GM18507 (cell line): ENCODE data around the gene INS.

ENCODE experiments used
- DNase-seq: peaks from one replicate; pipeline ENCODE4 v3.0.0; 2011; ENCODE audit warnings: low read depth; ENCODE audit not compliant: insufficient read length; ENCODE audit errors: extremely low spot score
- FAIRE-seq: peaks from 2 replicates; lab custom pipeline; 2011; peaks lifted over from hg19 to GRCh38; lab: Jason Lieb, UNC

INS gene

DNA sequence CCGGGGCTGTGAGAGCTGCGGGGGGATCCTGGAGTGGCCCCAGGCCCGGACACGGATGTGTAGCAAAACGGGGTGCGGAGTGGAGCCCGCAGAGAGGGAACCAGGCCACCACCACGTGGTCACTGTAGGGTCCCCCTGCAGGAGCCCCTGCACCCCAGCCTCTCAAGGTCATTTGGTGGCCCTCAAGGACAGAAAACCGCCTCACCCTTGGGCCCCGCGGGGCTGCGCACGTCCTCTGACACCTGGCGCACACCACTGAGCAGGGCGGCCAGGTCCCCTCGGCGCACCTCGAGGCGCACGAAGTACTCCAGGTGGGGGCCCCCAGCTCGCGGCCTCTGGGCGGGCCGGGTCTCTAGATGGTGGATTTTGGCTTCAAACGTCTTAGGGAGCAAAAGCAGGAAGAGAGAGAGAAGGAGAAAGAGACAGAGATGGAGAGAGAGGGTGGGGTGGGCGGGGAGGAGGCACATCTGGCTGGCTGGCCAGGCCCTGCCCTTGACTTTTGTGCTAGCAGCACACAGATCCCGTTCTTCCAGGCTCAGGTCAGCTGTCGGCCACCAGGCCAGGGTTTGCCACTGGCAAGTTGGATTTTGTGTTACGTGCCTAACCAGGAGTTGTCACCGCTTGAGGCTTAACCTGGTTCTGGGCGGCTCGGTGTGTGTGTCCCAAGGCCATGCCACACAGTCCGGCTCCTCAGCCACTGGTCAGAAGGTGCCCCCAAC lies 7.4 kb upstream of the INS start:
- DNase-seq (no peak), FAIRE-seq (no peak)

- DNase-seq (no peak), FAIRE-seq (no peak)
Measured at GRCh38 chr11:2167141-2168045, 6.4 kb upstream of the INS start.

DNA sequence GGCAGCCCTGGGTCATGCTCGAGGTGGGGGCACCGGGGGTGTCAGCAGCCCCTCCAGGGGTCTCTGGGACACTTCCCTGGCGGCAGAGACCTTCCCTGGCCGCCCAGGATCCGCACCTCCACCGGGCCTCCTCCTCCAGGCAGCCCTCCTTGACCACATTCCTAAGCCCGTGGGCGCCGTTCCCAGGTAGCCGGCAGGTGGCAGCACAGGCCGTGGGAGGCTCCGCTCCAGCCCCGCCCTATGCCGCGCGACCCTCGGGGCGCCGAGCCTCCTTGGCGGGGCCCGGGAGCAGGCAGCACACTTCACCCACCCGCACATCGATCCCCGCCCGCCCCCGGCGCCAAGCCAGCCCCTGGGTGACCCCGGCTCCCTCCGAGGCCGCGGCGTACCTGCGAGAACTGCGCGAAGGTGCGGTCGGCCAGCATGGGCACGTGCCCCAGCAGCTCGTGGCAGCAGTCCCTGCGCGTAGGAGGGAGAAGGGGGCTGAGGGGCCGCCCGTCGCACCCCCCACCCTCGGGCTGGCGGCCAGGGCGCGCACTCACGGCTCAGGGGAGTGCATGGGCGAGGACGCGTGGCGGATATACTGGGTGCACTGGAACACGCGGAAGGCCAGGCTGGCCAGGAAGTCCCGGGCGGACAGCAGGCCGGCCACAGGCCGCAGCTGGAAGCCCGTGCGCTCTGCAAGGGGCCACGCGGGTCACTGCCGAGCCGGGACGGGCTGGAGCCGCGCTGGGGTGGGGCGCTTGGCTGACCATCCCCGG lies 5.3 kb upstream of the INS start:
- FAIRE-seq = no peak
- no peak for DNase-seq

- no peak for DNase-seq
- FAIRE-seq = no peak
Measured at GRCh38 chr11:2165571-2165970, 4.6 kb upstream of the INS start.

- FAIRE-seq = no peak
- no peak for DNase-seq
Measured at GRCh38 chr11:2164861-2165555, 4.0 kb upstream of the INS start.

DNA sequence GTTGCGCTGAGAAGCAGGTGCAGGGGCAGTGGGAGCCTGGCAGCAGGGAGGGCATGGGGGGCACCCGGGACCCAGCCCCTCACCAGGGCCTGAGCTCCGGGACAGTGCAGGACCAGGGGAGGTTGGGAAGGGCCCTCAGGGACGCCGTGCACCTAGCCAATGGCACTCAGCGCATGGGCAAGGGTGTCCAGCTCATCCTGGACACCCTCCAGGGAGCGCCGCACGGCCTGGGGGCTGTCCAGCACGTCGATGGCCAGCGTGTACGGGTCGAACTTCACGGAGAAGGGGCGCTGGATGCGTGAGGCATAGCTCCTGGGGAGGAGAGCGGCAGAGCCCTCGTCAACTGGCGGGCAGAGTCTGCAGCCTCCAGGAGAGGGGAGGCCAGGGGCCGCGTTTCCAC lies 3.1 kb upstream of the INS start:
- FAIRE-seq (no peak), DNase-seq (no peak)

DNA sequence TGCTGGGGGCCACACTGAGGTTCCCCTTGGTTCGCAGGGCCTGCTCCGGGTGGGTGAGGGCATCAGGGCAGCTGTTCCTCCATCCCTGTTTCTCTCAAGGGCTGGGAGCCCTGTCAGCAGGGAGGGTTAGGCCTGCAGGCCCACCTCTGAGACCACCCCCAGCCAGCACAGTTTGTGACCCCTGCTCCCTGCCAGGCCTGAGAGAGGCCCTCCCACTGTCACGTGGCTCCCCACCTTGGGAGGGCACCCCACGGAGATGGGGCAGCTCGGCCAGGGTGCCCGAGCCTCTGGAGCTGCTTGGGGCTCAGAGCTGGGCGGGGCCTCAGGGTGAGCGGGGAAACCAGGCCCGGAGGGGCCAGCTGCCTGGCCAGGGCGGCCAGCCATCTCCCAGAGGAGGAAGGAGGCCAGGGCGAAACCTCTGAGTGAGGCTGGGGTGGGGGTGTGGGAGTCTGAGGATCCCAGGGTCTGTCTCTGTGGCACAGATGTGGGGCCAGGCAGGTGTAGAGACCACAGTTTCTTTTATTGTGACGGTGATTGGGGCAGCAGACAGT lies 2.5 kb upstream of the INS start:
- FAIRE-seq (no peak), DNase-seq (no peak)

- no peak for FAIRE-seq
- DNase-seq = no peak
Measured at GRCh38 chr11:2159536-2160413, 1.2 kb downstream of the INS start.

- no peak for FAIRE-seq
- no peak for DNase-seq
Measured at GRCh38 chr11:2158966-2159365, 2.0 kb downstream of the INS start.

DNA sequence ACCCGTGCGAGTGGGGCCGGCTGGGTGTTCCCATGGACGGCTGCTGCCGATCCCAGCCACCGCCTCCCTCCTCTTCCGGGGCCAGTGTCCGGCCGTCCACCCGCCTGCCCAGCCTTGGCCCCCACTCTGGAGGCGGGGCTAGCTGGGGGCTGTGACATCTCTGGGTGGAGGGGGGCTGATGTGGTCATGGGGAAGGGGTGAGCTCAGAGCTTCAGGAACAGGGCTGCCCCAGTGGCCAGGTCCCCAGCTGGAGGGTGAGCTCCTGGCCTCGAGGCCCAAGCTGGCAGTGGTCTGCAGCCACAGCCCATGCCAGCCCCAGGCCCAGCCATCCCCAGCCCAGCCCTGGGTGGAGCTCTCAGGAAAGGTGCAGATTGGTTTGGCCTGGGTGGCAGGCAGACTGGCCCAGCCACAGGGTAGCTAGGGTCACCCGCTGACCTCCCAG lies 2.7 kb downstream of the INS start:
- DNase-seq = no peak
- FAIRE-seq = no peak

- DNase-seq (no peak), FAIRE-seq (no peak)
Measured at GRCh38 chr11:2157294-2158040, 3.5 kb downstream of the INS start.

GRCh38 chr11:2156416-2157182 lies 4.4 kb downstream of the INS start:
- DNase-seq (peak; percentile 50), FAIRE-seq (peak; percentile 79)

GRCh38 chr11:2155511-2155910 lies 5.5 kb downstream of the INS start:
- FAIRE-seq = no peak
- no peak for DNase-seq

DNA sequence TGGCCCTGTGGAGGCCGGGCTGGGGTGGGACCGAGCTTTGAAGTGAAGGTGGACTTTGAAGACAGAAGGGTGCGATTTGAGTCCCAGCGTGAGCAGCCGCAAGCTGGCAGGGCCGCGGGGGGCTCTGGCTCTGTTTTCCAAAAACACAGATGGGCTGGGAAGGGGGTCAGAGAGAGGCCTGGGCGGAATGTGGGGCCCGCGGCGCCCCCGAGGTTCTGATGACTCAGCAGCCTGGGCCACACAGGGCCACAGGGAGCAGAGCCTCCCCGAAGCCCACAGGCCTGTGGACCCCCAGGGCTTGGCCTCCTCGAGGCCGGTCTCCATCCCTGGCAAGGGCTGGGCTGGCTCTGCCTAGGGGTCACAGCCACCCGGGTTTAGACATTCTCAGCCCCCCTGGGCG lies 6.1 kb downstream of the INS start:
- DNase-seq (no peak), FAIRE-seq (no peak)

DNA sequence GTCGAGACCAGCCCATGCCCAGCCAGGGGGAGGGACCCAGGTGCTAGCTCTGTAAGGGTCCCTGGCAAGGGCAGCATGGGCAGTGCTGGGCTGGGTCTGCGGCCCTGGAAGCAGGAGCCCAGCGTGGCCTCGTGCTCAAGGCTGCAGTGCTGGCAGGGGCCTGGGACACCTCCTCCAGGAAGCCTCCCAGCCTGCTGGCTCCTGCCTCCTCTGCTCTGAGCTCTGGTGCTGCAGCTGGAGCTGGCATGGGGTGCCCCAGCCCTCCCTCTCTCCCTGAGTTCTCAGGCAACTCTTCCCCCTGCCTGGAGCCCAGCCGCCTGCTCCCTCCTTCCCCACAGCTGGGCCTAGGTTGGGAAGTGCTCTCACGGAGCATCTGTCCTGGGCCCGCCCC lies 6.8 kb downstream of the INS start:
- FAIRE-seq (no peak), DNase-seq (no peak)

GRCh38 chr11:2153581-2154194 lies 7.3 kb downstream of the INS start:
- no peak for FAIRE-seq
- DNase-seq = no peak
